Glutamatergic neuron (in vitro differentiated cells): ENCODE measurements around the gene SLCO3A1. TPM values are rescaled to one million over a fixed set of nuclear protein-coding genes. Genes with fewer than 3 reads are reported as not detected.

Experiments used
- DNase-seq: peaks from one replicate; pipeline ENCODE4 v3.0.0; 2022
- H3K27ac Mint-ChIP-seq: one replicate; pipeline ENCODE4 v1.8.0; 2020; ENCODE audit warnings: mild to moderate bottlenecking, mixed read lengths, inconsistent platforms; ENCODE audit not compliant: unreplicated experiment
- H3K27me3 Mint-ChIP-seq: one replicate; pipeline ENCODE4 v1.8.0; 2020; ENCODE audit warnings: mild to moderate bottlenecking, moderate library complexity, mixed read lengths, inconsistent platforms; ENCODE audit not compliant: unreplicated experiment
- H3K36me3 Mint-ChIP-seq: one replicate; pipeline ENCODE4 v1.8.0; 2020; ENCODE audit warnings: mild to moderate bottlenecking, mixed read lengths, inconsistent platforms; ENCODE audit not compliant: unreplicated experiment
- H3K4me1 Mint-ChIP-seq: one replicate; pipeline ENCODE4 v1.8.0; 2020; ENCODE audit warnings: mild to moderate bottlenecking, low read depth, mixed read lengths, inconsistent platforms; ENCODE audit not compliant: unreplicated experiment
- H3K4me3 Mint-ChIP-seq: one replicate; pipeline ENCODE4 v1.8.0; 2020; ENCODE audit warnings: mild to moderate bottlenecking, mixed read lengths, inconsistent platforms; ENCODE audit not compliant: unreplicated experiment
- H3K9me3 Mint-ChIP-seq: one replicate; pipeline ENCODE4 v1.8.0; 2020; ENCODE audit warnings: mild to moderate bottlenecking, moderate library complexity, mixed read lengths, inconsistent platforms; ENCODE audit not compliant: unreplicated experiment
- CTCF ChIP-seq: fragments of 200-600 bp; sonication (generic); IDR thresholded peaks from one replicate; pipeline ENCODE4 v1.5.0; 2021; ENCODE audit not compliant: partially characterized antibody, unreplicated experiment
- total RNA-seq: library from RNA; stranded (reverse); fragmentation: NEBNext Ultra II Directional; extraction: Animal tissue kit (Norgen Biotek cat#: 25700); gene quantifications from one replicate; pipeline ENCODE4 v1.2.1, GENCODE V29; 2021; ENCODE audit not compliant: unreplicated experiment

SLCO3A1 gene
- total RNA-seq, 1 donor from 2014 or later = 27.9 TPM

- Mint-ChIP-seq H3K4me1 (peaks cover 37% of the 10 kb centered on the region), H3K9me3 (no peaks in the 10 kb centered on the region), H3K27ac (no peak overlapping the region), H3K4me3 (peak overlapping the region; percentile 26), H3K36me3 (no peaks in the 10 kb centered on the region), H3K27me3 (no peaks in the 10 kb centered on the region)
- DNase-seq = no peak
- no peak for TF ChIP-seq CTCF
These were observed 150.1 kb downstream of the SLCO3A1 start for GRCh38 chr15:92003515-92004067.

GRCh38 chr15:92005154-92005553 is 151.6 kb downstream of the SLCO3A1 start:
- Mint-ChIP-seq H3K27ac (peak overlapping the region; percentile 23), H3K27me3 (no peaks in the 10 kb centered on the region), H3K9me3 (no peaks in the 10 kb centered on the region)

DNA sequence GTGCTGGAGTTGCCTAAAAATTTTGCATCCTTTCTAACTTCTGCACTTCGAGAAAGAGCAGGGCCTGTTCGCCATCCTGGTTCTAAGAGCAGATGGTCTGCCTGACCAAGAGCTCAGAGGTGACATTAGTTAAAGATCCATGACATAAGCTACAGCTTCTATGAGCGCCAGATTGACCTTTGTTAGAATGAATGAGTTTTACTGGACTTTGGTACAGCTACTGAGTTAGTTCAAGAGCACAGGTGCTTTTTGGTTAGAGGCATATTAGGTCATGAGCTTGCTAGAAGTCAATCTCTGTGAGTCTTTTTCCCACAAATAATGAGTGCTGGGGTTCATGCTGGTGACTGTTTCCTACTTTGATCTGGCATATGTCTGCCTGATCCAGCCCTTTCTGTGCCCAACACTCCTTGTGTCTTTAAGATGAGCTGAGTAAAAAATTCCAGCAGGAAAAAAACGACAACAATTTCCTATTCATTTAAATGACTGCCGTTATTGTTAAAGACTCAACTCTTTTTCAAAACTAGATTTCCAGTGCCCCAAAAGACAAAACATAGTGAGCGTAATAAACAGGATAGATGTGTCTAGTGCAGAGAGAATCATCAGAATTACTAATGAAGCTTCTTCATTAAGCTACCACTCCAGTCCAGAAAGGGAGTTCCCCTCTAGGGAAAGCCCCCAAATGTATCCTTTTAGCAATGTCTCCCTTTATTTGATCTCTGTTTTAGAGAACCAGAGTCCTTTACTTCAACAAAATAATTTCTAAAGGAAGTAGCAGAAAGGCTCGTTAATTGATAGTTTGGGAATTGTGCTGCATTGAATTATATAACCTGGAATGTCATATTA is 152.9 kb downstream of the SLCO3A1 start:
- Mint-ChIP-seq H3K4me1 (peaks cover 38% of the 10 kb centered on the region), H3K4me3 (no peak overlapping the region), H3K27ac (peak overlapping the region; percentile 23), H3K9me3 (no peaks in the 10 kb centered on the region), H3K36me3 (no peaks in the 10 kb centered on the region), H3K27me3 (peaks cover under 1% of the 10 kb centered on the region)
- TF ChIP-seq CTCF = no peak
- no peak for DNase-seq

More at GRCh38 chr15:92005154-92005553, 151.6 kb downstream of the SLCO3A1 start:
- H3K36me3 Mint-ChIP-seq = no peaks in the 10 kb centered on the region
- peaks cover 35% of the 10 kb centered on the region for H3K4me1 Mint-ChIP-seq
- no peak overlapping the region for H3K4me3 Mint-ChIP-seq
- no peak for TF ChIP-seq CTCF
- no peak for DNase-seq

GRCh38 chr15:92009162-92009561 is 155.7 kb downstream of the SLCO3A1 start:
- DNase-seq = no peak
- Mint-ChIP-seq H3K4me3 (no peak overlapping the region), H3K9me3 (peaks cover 2% of the 10 kb centered on the region), H3K27ac (no peak overlapping the region), H3K36me3 (no peaks in the 10 kb centered on the region), H3K27me3 (peaks cover 2% of the 10 kb centered on the region), H3K4me1 (peaks cover 44% of the 10 kb centered on the region)
- TF ChIP-seq CTCF = no peak
